Stimulated activated naive CD4-positive, alpha-beta T cell (primary cell): ENCODE data around the gene CUL4A.
"Not testable (repeated sequence)": the region's sequence is repeated elsewhere in the genome, so short reads cannot be mapped to it uniquely, and the experiment has no call there.

Source experiments
- DNase-seq, 6 experiments: peaks; one replicate each; lab custom pipeline; 2025; lab: John Stamatoyannopoulos, UW

Gene CUL4A

GRCh38 chr13:113292021-113292862 lies 82.8 kb downstream of the CUL4A start:
- DNase-seq = peak in 4 of 6 experiments; percentile 3 to 23 (median 6)

- DNase-seq = no peak
Measured at GRCh38 chr13:113293686-113294085, 84.3 kb downstream of the CUL4A start.

- DNase-seq = no peak
Measured at GRCh38 chr13:113295776-113296175, 86.4 kb downstream of the CUL4A start.

- peak; percentile 94 to 100 (median 99) for DNase-seq
Measured at GRCh38 chr13:113296823-113297369, 87.5 kb downstream of the CUL4A start, which contains the start of gene LAMP1. TSS of gene LAMP1 (plus strand) at chr13:113297239. CDS start at chr13:113297435, 196 bp downstream.

- peak; percentile 26 to 80 (median 58) for DNase-seq
Measured at GRCh38 chr13:113297370-113298042, 88.1 kb downstream of the CUL4A start.

GRCh38 chr13:113298043-113298945 lies 88.9 kb downstream of the CUL4A start:
- DNase-seq = no peak

- no peak for DNase-seq
Measured at GRCh38 chr13:113299951-113300350, 90.5 kb downstream of the CUL4A start.

- no peak for DNase-seq
Measured at GRCh38 chr13:113302986-113303385, 93.6 kb downstream of the CUL4A start.

GRCh38 chr13:113304121-113304520 lies 94.7 kb downstream of the CUL4A start:
- DNase-seq = no peak

- DNase-seq = no peak
Measured at GRCh38 chr13:113305208-113305607, 95.8 kb downstream of the CUL4A start.

GRCh38 chr13:113307491-113307890 lies 98.1 kb downstream of the CUL4A start:
- no peak for DNase-seq

- DNase-seq = no peak
Measured at GRCh38 chr13:113309473-113309872, 100.1 kb downstream of the CUL4A start.

GRCh38 chr13:113314112-113314511 lies 104.7 kb downstream of the CUL4A start:
- DNase-seq = not testable (repeated sequence)

GRCh38 chr13:113314895-113315470 lies 105.6 kb downstream of the CUL4A start:
- not testable (repeated sequence) for DNase-seq

- DNase-seq = no peak
Measured at GRCh38 chr13:113315992-113316391, 106.6 kb downstream of the CUL4A start.
